Measurements from ENCODE around the gene TMEM30B.

DNA sequence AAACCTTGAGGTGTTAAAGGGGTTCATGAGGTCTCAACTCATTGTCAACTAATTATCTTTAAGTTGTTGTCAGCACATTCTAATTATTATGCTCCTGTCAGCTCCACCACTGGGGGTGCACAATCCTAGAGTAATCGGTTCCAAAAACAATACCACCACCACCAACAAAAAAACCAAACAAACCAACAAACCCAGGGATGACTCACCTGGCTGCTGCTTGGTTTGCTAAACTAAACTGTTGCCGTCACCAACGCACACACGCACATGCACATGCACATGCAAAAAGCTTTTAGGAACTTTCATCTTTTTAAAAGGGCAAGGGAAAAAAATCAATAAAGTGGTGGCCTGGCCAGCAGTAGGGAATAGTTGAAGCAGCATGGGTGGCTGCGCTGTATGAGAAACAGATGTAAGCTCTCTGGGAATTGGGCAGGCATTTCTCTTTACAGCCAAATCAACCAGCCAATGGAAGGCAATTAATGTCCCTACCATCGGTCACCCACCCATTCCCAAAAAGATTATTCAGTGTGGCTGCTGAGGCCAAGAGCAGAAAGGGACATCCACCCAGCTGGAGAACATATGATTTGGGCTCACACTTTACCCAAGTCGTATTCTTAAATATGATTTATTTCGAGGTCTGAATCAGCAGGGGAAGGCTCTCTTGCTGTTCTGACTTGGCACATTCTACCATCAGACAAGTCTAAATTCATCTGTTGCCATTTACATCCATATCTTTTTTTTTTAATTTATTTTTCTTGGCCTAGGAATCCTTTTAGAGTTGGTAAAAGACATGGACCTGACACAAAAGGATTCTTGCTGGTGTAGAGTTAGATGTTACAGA is 20.0 kb downstream of the TMEM30B start:
- TF ChIP-seq, protein P1, sequence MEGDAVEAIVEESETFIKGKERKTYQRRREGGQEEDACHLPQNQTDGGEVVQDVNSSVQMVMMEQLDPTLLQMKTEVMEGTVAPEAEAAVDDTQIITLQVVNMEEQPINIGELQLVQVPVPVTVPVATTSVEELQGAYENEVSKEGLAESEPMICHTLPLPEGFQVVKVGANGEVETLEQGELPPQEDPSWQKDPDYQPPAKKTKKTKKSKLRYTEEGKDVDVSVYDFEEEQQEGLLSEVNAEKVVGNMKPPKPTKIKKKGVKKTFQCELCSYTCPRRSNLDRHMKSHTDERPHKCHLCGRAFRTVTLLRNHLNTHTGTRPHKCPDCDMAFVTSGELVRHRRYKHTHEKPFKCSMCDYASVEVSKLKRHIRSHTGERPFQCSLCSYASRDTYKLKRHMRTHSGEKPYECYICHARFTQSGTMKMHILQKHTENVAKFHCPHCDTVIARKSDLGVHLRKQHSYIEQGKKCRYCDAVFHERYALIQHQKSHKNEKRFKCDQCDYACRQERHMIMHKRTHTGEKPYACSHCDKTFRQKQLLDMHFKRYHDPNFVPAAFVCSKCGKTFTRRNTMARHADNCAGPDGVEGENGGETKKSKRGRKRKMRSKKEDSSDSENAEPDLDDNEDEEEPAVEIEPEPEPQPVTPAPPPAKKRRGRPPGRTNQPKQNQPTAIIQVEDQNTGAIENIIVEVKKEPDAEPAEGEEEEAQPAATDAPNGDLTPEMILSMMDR (IDR thresholded peaks at IDR 0.05) = peak; percentile 50
- TF ChIP-seq GATA2 (CRISPR knock-in tag; IDR thresholded peaks at IDR 0.05) = no peak
- TF ChIP-seq, protein P2, sequence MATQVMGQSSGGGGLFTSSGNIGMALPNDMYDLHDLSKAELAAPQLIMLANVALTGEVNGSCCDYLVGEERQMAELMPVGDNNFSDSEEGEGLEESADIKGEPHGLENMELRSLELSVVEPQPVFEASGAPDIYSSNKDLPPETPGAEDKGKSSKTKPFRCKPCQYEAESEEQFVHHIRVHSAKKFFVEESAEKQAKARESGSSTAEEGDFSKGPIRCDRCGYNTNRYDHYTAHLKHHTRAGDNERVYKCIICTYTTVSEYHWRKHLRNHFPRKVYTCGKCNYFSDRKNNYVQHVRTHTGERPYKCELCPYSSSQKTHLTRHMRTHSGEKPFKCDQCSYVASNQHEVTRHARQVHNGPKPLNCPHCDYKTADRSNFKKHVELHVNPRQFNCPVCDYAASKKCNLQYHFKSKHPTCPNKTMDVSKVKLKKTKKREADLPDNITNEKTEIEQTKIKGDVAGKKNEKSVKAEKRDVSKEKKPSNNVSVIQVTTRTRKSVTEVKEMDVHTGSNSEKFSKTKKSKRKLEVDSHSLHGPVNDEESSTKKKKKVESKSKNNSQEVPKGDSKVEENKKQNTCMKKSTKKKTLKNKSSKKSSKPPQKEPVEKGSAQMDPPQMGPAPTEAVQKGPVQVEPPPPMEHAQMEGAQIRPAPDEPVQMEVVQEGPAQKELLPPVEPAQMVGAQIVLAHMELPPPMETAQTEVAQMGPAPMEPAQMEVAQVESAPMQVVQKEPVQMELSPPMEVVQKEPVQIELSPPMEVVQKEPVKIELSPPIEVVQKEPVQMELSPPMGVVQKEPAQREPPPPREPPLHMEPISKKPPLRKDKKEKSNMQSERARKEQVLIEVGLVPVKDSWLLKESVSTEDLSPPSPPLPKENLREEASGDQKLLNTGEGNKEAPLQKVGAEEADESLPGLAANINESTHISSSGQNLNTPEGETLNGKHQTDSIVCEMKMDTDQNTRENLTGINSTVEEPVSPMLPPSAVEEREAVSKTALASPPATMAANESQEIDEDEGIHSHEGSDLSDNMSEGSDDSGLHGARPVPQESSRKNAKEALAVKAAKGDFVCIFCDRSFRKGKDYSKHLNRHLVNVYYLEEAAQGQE (IDR thresholded peaks at IDR 0.05; ENCODE audit: low read depth, low read length) = no peak
- no peak for TF ChIP-seq EZH2phosphoT487 (IDR thresholded peaks at IDR 0.05; ENCODE audit: borderline replicate concordance, low read depth)

All from SK-N-SH (cell line).